Measurements from ENCODE around the gene SPATA6. TPM values are rescaled to one million over a fixed set of nuclear protein-coding genes. Genes with fewer than 3 reads are reported as not detected.

The SPATA6 gene
- total RNA-seq, 4 donors from 2014 or later, result 0.85 to 7.0 (median 3.2) TPM

DNA sequence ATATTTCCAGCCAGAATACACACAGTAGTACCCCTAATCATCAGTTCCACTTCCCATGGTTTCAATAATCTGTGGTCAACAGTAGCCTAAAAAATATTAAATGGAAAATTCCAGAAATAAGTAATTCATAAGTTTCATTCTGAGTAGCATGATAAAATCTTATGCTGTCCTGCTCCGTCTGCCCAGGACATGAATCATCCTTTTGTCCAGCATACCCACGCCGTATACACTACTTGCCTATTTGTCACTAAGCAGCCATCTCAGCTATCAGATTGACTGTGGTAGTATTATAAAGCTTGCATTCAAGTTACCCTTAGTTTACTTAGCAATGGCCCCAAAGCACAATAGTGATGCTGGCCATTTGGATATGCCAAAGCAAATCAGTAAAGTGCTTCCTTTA lies 130.8 kb downstream of the SPATA6 start:
- ATAC-seq (no peak), DNase-seq (no peak)
- Histone ChIP-seq H3K27ac (no peak overlapping the region), H3K36me3 (no peaks in the 10 kb centered on the region), H3K4me1 (no peaks in the 10 kb centered on the region), H3K27me3 (no peaks in the 10 kb centered on the region), H3K9me3 (no peaks in the 10 kb centered on the region), H3K4me3 (no peak overlapping the region)
- no peak for TF ChIP-seq POLR2A (IDR thresholded peaks at IDR 0.05)
- intact Hi-C loops (cut with DNase I; ENCODE audit: low total_unique reads) (no loop called here), in situ Hi-C loops (cut with MboI; ENCODE audit: low sequenced_read_pairs in 4 of 4) (no loop called here)

DNA sequence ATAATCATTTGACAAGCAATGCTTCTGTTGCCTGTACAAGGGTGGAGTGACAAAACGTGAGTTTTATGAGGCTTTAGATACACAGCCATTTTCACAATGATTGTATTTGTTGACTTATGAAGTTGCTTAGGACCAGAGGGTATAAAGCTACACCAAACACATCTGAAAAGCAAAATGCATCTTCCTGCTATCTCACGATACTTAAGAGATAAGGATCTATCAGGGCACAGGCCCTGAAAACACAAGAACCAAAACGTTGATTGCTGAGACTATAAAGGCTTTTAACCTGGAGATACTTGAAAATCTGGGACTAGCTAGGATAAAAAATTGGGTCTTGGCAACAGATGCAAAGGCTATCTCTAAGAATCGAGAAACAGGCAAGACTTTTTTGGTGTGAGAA lies 133.7 kb downstream of the SPATA6 start:
- no peaks in the 10 kb centered on the region for H3K4me1 ChIP-seq
- no peak overlapping the region for H3K27ac ChIP-seq
- H3K4me3 ChIP-seq, result no peak overlapping the region
- H3K27me3 ChIP-seq, result no peaks in the 10 kb centered on the region
- intact Hi-C loops (cut with DNase I; ENCODE audit: low total_unique reads) (no loop called here), in situ Hi-C loops (cut with MboI; ENCODE audit: low sequenced_read_pairs in 4 of 4) (no loop called here)
- DNase-seq, result no peak
- no peaks in the 10 kb centered on the region for H3K36me3 ChIP-seq
- TF ChIP-seq, protein P1, sequence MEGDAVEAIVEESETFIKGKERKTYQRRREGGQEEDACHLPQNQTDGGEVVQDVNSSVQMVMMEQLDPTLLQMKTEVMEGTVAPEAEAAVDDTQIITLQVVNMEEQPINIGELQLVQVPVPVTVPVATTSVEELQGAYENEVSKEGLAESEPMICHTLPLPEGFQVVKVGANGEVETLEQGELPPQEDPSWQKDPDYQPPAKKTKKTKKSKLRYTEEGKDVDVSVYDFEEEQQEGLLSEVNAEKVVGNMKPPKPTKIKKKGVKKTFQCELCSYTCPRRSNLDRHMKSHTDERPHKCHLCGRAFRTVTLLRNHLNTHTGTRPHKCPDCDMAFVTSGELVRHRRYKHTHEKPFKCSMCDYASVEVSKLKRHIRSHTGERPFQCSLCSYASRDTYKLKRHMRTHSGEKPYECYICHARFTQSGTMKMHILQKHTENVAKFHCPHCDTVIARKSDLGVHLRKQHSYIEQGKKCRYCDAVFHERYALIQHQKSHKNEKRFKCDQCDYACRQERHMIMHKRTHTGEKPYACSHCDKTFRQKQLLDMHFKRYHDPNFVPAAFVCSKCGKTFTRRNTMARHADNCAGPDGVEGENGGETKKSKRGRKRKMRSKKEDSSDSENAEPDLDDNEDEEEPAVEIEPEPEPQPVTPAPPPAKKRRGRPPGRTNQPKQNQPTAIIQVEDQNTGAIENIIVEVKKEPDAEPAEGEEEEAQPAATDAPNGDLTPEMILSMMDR (IDR thresholded peaks at IDR 0.05 in 4 of 5, conservative IDR thresholded peaks at IDR 0.05 in 1 of 5), result no peak
- TF ChIP-seq POLR2A (IDR thresholded peaks at IDR 0.05), result no peak
- no peaks in the 10 kb centered on the region for H3K9me3 ChIP-seq
- ATAC-seq, result no peak

DNA sequence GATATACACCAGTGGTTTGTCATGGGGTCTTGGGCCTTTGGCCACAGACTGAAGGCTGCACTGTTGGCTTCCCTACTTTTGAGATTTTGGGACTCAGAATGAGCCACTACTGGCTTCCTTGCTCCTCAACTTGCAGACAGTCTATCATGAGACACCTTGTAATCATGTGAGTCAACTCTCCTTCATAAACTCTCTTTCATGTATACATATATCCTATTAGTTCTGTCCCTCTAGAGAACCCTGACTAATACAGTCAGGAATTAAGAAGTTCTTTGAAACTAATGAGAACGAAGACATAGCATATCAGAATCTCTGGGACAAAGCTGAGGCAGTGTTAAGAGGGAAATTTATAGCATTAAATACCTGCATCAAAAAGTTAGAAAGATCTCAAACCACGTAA lies 138.7 kb downstream of the SPATA6 start:
- no peak for TF ChIP-seq POLR2A (IDR thresholded peaks at IDR 0.05)
- TF ChIP-seq, protein P1 (IDR thresholded peaks at IDR 0.05 in 4 of 5, conservative IDR thresholded peaks at IDR 0.05 in 1 of 5), result no peak
- DNase-seq, result no peak
- ATAC-seq, result no peak
- Histone ChIP-seq H3K4me1 (no peaks in the 10 kb centered on the region), H3K9me3 (peaks cover 0 to 7% (median 0%) of the 10 kb centered on the region in 3 donors), H3K27me3 (no peaks in the 10 kb centered on the region), H3K27ac (no peak overlapping the region), H3K36me3 (peaks cover 0 to 12% of the 10 kb centered on the region in 2 donors), H3K4me3 (no peak overlapping the region)
- in situ Hi-C loops (cut with MboI; ENCODE audit: low sequenced_read_pairs in 4 of 4) (no loop called here), intact Hi-C loops (cut with DNase I; ENCODE audit: low total_unique reads) (no loop called here)

DNA sequence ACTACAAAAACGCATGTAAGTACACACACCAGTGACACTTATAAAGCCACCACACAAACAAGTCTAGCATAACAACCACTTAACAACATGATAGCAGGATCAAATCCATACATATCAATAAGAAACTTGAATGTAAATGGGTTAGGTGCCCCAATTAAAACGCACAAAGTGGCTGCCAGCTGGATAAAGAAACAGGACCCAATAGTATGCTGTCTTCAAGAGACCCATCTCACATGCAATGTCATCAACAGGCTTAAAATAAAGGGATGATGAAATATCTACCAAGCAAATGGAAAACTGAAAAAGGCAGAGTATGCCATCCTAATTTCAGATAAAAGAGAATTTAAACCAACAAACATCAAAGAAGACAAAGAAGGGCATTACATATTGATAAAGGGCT lies 139.9 kb downstream of the SPATA6 start:
- intact Hi-C loops (cut with DNase I; ENCODE audit: low total_unique reads), result no loop called here
- in situ Hi-C loops (cut with MboI; ENCODE audit: low sequenced_read_pairs in 4 of 4), result no loop called here
- Histone ChIP-seq H3K36me3 (peaks cover 0 to 12% of the 10 kb centered on the region in 2 donors), H3K9me3 (peaks cover 0 to 7% (median 0%) of the 10 kb centered on the region in 3 donors), H3K27me3 (no peaks in the 10 kb centered on the region), H3K27ac (no peak overlapping the region), H3K4me3 (no peak overlapping the region), H3K4me1 (no peaks in the 10 kb centered on the region)
- TF ChIP-seq, protein P1 (IDR thresholded peaks at IDR 0.05 in 4 of 5, conservative IDR thresholded peaks at IDR 0.05 in 1 of 5), result no peak
- no peak for TF ChIP-seq POLR2A (IDR thresholded peaks at IDR 0.05)
- ATAC-seq, result no peak
- no peak for DNase-seq

DNA sequence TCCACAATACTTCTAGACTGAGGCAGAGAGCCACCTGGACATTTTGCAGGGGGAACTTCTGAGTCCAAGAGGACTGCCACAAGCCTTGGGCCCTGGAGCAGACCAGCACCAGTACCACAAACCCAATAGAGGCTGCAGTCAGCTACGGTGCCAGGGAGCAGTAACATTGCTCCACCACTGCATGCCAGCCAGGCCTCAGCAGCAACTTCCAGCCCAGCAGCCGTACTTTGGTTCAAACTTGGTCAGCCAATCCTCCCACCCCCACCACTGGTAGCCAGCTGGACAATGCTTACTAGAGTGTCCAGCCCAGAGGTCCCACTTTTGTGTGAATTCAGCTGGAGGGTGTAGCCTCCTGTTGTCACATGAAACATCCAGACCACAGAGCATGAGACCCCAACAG lies 142.1 kb downstream of the SPATA6 start:
- peaks cover 0 to 19% of the 10 kb centered on the region in 2 donors for H3K36me3 ChIP-seq
- in situ Hi-C loops (cut with MboI; ENCODE audit: low sequenced_read_pairs in 4 of 4), result no loop called here
- no peaks in the 10 kb centered on the region for H3K27me3 ChIP-seq
- H3K27ac ChIP-seq, result no peak overlapping the region
- TF ChIP-seq POLR2A (IDR thresholded peaks at IDR 0.05), result no peak
- TF ChIP-seq, protein P1 (IDR thresholded peaks at IDR 0.05 in 4 of 5, conservative IDR thresholded peaks at IDR 0.05 in 1 of 5), result no peak
- no peaks in the 10 kb centered on the region for H3K4me1 ChIP-seq
- ATAC-seq (no peak), DNase-seq (no peak)
- no peak overlapping the region for H3K4me3 ChIP-seq
- intact Hi-C loops (cut with DNase I; ENCODE audit: low total_unique reads), result no loop called here
- peaks cover 0 to 10% (median 7%) of the 10 kb centered on the region in 3 donors for H3K9me3 ChIP-seq
